Brain microvascular endothelial cell (primary cell): ENCODE measurements around the gene SFXN5.

Experiments used
- DNase-seq: peaks from one replicate; pipeline ENCODE4 v3.0.0-alpha.2; 2020
- H3K27ac ChIP-seq: fragments of 250-450 bp; sonication (Bioruptor Pico); 2 replicates; pipeline ENCODE4 v1.5.1; 2020; ENCODE audit warnings: mild to moderate bottlenecking, moderate library complexity
- H3K27me3 ChIP-seq: fragments of 250-450 bp; sonication (Bioruptor Pico); replicated peaks from 2 replicates; pipeline ENCODE4 v1.5.1; 2020; ENCODE audit warnings: mild to moderate bottlenecking
- H3K36me3 ChIP-seq: fragments of 250-450 bp; sonication (Bioruptor Pico); replicated peaks from 2 replicates; pipeline ENCODE4 v1.5.1; 2020; ENCODE audit warnings: mild to moderate bottlenecking
- H3K4me3 ChIP-seq: 2 replicates; pipeline ENCODE4 v1.5.1; 2011; ENCODE audit warnings: low read depth, mild to moderate bottlenecking, control low read depth, low read length, moderate library complexity
- CTCF ChIP-seq: IDR thresholded peaks from 2 replicates; pipeline ENCODE4 v1.5.1; 2011; ENCODE audit warnings: low read depth, mild to moderate bottlenecking, moderate library complexity, low read length, control low read depth, inconsistent platforms; ENCODE audit errors: missing control alignments
- in situ Hi-C: cut with HindIII; loops from 2 replicates; pipeline ENCODE4 v1.10.0; 2017; ENCODE audit warnings: low sequenced_read_pairs, low pct_ligation_motif_present

The SFXN5 gene

DNA sequence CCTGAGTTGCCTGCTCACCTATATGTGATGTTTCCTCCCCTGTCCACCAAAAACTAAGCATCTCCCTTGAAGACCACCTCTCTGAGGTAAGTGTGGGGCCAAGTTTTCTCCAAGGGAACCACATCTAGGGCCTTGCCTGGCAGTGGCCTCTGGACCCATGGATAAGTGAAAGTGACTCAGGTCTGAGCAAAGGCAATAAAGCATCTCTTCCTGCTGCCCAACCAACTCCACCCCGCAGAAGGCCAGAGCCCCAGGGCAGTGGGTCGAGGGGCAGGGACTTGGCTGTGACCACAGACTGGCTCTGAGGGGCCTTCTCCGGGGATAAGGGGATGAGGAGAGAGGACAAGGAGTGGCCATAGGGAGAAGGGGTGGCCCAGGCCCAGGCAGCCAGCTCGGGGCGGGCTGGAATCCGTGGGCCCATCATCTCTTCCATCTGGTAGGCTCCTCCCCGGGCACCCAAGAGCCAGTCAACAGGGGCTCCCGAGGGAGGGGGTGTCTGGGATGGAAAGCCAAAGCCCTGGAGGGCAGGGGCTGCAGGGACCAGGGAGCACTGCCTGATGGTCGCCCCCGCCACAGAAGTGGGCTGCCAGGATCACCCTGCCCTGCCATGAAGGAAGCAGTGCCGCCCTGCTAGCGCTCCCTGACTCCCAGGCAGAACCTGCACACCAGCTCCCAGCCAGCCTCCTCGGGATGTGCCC, 120.8 kb downstream of the SFXN5 start:
- Histone ChIP-seq H3K27me3 (no peaks in the 10 kb centered on the region), H3K27ac (no peak overlapping the region), H3K4me3 (no peak overlapping the region), H3K36me3 (no peaks in the 10 kb centered on the region)
- no peak for TF ChIP-seq CTCF
- in situ Hi-C loops = no loop called here
- DNase-seq = no peak

- Histone ChIP-seq H3K36me3 (no peaks in the 10 kb centered on the region), H3K4me3 (no peak overlapping the region), H3K27ac (no peak overlapping the region), H3K27me3 (no peaks in the 10 kb centered on the region)
- in situ Hi-C loops = no loop called here
- no peak for DNase-seq
- TF ChIP-seq CTCF = no peak
These were observed 121.9 kb downstream of the SFXN5 start for GRCh38 chr2:72949642-72950041.

DNA sequence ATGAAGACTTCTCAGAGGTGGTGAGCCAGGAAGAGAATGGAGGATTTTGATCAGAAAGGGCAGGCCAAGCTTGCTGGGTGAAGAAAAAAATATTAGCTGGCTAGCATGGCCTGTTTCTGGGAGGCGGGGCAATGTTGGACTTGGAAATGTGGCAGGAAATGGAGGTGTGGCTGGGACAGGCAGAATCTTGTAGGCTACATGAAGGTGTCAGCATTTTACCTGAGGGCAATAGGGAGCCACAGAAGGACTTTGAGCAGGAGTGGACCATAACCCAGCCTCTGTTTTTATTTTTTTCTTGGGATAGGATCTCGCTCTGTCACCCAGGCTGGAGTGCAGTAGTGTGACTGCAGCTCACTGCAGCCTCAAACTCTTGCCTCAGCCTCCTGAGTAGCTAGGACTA, 122.5 kb downstream of the SFXN5 start:
- in situ Hi-C loops = no loop called here
- no peaks in the 10 kb centered on the region for H3K36me3 ChIP-seq
- H3K27me3 ChIP-seq = no peaks in the 10 kb centered on the region
- no peak for DNase-seq
- TF ChIP-seq CTCF = no peak
- H3K4me3 ChIP-seq = no peak overlapping the region
- no peak overlapping the region for H3K27ac ChIP-seq

- no peak overlapping the region for H3K27ac ChIP-seq
- no peak overlapping the region for H3K4me3 ChIP-seq
- no peak for TF ChIP-seq CTCF
- in situ Hi-C loops = no loop called here
- no peak for DNase-seq
- H3K36me3 ChIP-seq = no peaks in the 10 kb centered on the region
- no peaks in the 10 kb centered on the region for H3K27me3 ChIP-seq
These were observed 123.3 kb downstream of the SFXN5 start for GRCh38 chr2:72947952-72948830.

GRCh38 chr2:72946466-72946865, 125.0 kb downstream of the SFXN5 start:
- no peak for DNase-seq
- TF ChIP-seq CTCF = no peak
- Histone ChIP-seq H3K27me3 (no peaks in the 10 kb centered on the region), H3K36me3 (no peaks in the 10 kb centered on the region), H3K27ac (no peak overlapping the region), H3K4me3 (no peak overlapping the region)
- in situ Hi-C loops = no loop called here
